K562 (cell line): ENCODE data around the gene DMXL1. TPM values are rescaled to one million over a fixed set of nuclear protein-coding genes. Genes with fewer than 3 reads are reported as not detected.

Experiments used
- ATAC-seq: fragments of 200-7000 bp; cut with Tn5 transposase; 3 replicates; pipeline ENCODE4 v1.9.1; 2020; ENCODE audit warnings: moderate library complexity
- BruUV-seq: library from RNA; stranded (reverse); fragments of 400-500 nt; replicated peaks from 2 replicates; lab custom pipeline; 2021; lab: Mats Ljungman, UMichigan
- CTCF ChIA-PET: fragments of 300-600 bp; formaldehyde crosslinking; extraction: SDS; loops from one replicate; lab custom pipeline; 2021; ENCODE audit warnings: low intra/inter-chr PET ratio; lab: Yijun Ruan, JAX
- POLR2A ChIA-PET: fragments of 300-600, 350-650 bp; sonication (Branson Sonifier 250); formaldehyde crosslinking; extraction: SDS; loops from one replicate; lab custom pipeline; 2021; ENCODE audit warnings: antibody characterized with exemption, inconsistent platforms; lab: Yijun Ruan, JAX
- DNase-seq, 4 experiments: peaks; one replicate each; pipeline versions ENCODE4 v3.0.0 to v3.0.0-alpha.2; 2011 to 2018; ENCODE audit warnings: low spot score in 3 of 4, mixed read lengths in 3 of 4; ENCODE audit errors: extremely low read depth in 1 of 4
- FAIRE-seq: peaks from 2 replicates; lab custom pipeline; 2011; peaks lifted over from hg19 to GRCh38; lab: Jason Lieb, UNC
- H2AFZ ChIP-seq: 2 replicates; pipeline ENCODE4 v1.6.0; 2011; ENCODE audit warnings: low read depth, low read length, control low read depth, inconsistent platforms
- H3K27ac ChIP-seq: fragments of 200-600 bp; 3 replicates; pipeline ENCODE4 v1.8.0; 2011; ENCODE audit warnings: low read depth, mild to moderate bottlenecking, control low read depth, inconsistent platforms, low read length, moderate library complexity, mixed read lengths; ENCODE audit errors: extremely low read depth
- H3K27me3 ChIP-seq, 2 experiments: fragments of 300-600 bp in 1 of 2; 2 replicates in 1 of 2; 3 replicates in 1 of 2; pipeline versions ENCODE4 v1.6.0 to v1.8.0; 2011; ENCODE audit warnings: inconsistent platforms in 2 of 2, low read length in 2 of 2, mild to moderate bottlenecking in 1 of 2, mixed read lengths in 1 of 2, moderate library complexity in 1 of 2; ENCODE audit not compliant: control insufficient read depth in 2 of 2, insufficient read depth in 2 of 2
- H3K36me3 ChIP-seq: fragments of 300-600 bp; 3 replicates; pipeline ENCODE4 v1.8.0; 2011; ENCODE audit warnings: mild to moderate bottlenecking, low read length, inconsistent platforms; ENCODE audit not compliant: control insufficient read depth, insufficient read depth
- H3K4me1 ChIP-seq, 2 experiments: fragments of 200-600 bp in 1 of 2; replicated peaks in 1 of 2; 2 replicates in 1 of 2; 3 replicates in 1 of 2; pipeline versions ENCODE4 v1.5.1 to v1.8.0; 2011; ENCODE audit warnings: inconsistent platforms in 2 of 2, low read length in 2 of 2, mild to moderate bottlenecking in 1 of 2, mixed read lengths in 1 of 2, moderate library complexity in 1 of 2; ENCODE audit not compliant: control insufficient read depth in 2 of 2, insufficient read depth in 2 of 2
- H3K4me2 ChIP-seq: 2 replicates; pipeline ENCODE4 v1.6.1; 2011; ENCODE audit warnings: low read length, control low read depth, inconsistent platforms, mixed read lengths; ENCODE audit not compliant: insufficient read depth
- H3K4me3 ChIP-seq: fragments of 200-600 bp; sonication (generic), shearing (Covaris generic); 2 replicates; pipeline ENCODE4 v1.5.1; 2016; ENCODE audit warnings: control low read depth, inconsistent platforms
- H3K79me2 ChIP-seq: fragments of 200-600 bp; 3 replicates; pipeline ENCODE4 v1.8.0; 2011; ENCODE audit warnings: low read length, inconsistent platforms; ENCODE audit not compliant: control insufficient read depth, insufficient read depth
- H3K9ac ChIP-seq, 2 experiments: 2 replicates each; pipeline versions ENCODE4 v1.6.0 to v1.6.1; 2011; ENCODE audit warnings: low read depth in 2 of 2, low read length in 2 of 2, control low read depth in 1 of 2, inconsistent platforms in 1 of 2, mild to moderate bottlenecking in 1 of 2, mixed read lengths in 1 of 2; ENCODE audit not compliant: insufficient read depth in 1 of 2
- H3K9me1 ChIP-seq: one replicate; pipeline ENCODE4 v1.6.0; 2011; ENCODE audit warnings: inconsistent platforms, mild to moderate bottlenecking, low read length, moderate library complexity; ENCODE audit not compliant: control insufficient read depth, insufficient read depth
- H3K9me3 ChIP-seq: replicated peaks from 2 replicates; pipeline ENCODE4 v1.5.1; 2011; ENCODE audit warnings: low read depth, low read length, inconsistent platforms; ENCODE audit not compliant: control insufficient read depth, insufficient read depth
- H4K20me1 ChIP-seq: replicated peaks from 2 replicates; pipeline ENCODE4 v1.6.1; 2011; ENCODE audit warnings: low read length, inconsistent platforms, mixed read lengths; ENCODE audit not compliant: control insufficient read depth, insufficient read depth
- ARID1B ChIP-seq: fragments of 450-650 bp; IDR thresholded peaks from 2 replicates; pipeline ENCODE4 v1.6.1; 2016; ENCODE audit warnings: antibody characterized with exemption, mild to moderate bottlenecking, inconsistent platforms
- CTBP1 ChIP-seq: fragments of 450-650 bp; IDR thresholded peaks from 2 replicates; pipeline ENCODE4 v1.6.1; 2016; ENCODE audit warnings: borderline replicate concordance
- ETV6 ChIP-seq, 3 experiments: fragments of 150-350 bp in 1 of 3; sonication (generic) in 1 of 3; formaldehyde crosslinking in 1 of 3; IDR thresholded peaks; 2 replicates each; pipeline versions ENCODE4 v1.6.1 to v1.8.0; 2014 to 2022; ENCODE audit warnings: borderline replicate concordance in 2 of 3, low read depth in 2 of 3, antibody characterized with exemption in 1 of 3, low read length in 1 of 3, mild to moderate bottlenecking in 1 of 3, missing genetic modification reagents in 1 of 3
- HLTF ChIP-seq: fragments of 450-650 bp; IDR thresholded peaks from 2 replicates; pipeline ENCODE4 v1.6.1; 2016
- ID3 ChIP-seq, 2 experiments: fragments of 250-450 bp in 1 of 2; fragments of 450-650 bp in 1 of 2; sonication (Bioruptor Pico) in 1 of 2; IDR thresholded peaks; 2 replicates each; pipeline versions ENCODE4 v1.6.1 to v1.8.0; 2016 to 2021; ENCODE audit warnings: mild to moderate bottlenecking in 2 of 2, moderate library complexity in 2 of 2, missing compliant biosample characterization in 1 of 2, missing genetic modification characterization in 1 of 2
- POLR2B ChIP-seq: fragments of 450-650 bp; IDR thresholded peaks from 2 replicates; pipeline ENCODE4 v1.6.1; 2018; ENCODE audit warnings: low read depth; ENCODE audit not compliant: partially characterized antibody
- RCOR1 ChIP-seq, 2 experiments: IDR thresholded peaks; 2 replicates each; pipeline ENCODE4 v1.6.1; 2012; ENCODE audit warnings: low read depth in 2 of 2, low read length in 2 of 2, borderline replicate concordance in 1 of 2, improper control_type of control experiment in 1 of 2
- SMARCE1 ChIP-seq: fragments of 450-650 bp; IDR thresholded peaks from 2 replicates; pipeline ENCODE4 v1.7.1; 2016; ENCODE audit warnings: mild to moderate bottlenecking
- SMC3 ChIP-seq: conservative IDR thresholded peaks from 2 replicates; pipeline ENCODE4 v1.6.1; 2011; ENCODE audit warnings: low read depth, low read length, improper control_type of control experiment; ENCODE audit not compliant: insufficient read depth
- ZNF282 ChIP-seq: sonication (generic); formaldehyde crosslinking; IDR thresholded peaks from 2 replicates; pipeline ENCODE4 v1.8.1; 2023; ENCODE audit warnings: missing genetic modification reagents
- in situ Hi-C: fragments of 300-500 bp; cut with MboI; formaldehyde crosslinking; loops from 4 replicates; pipeline ENCODE4 v1.15.0; 2018; ENCODE audit warnings: inconsistent platforms, mixed read lengths
- intact Hi-C: fragments of 100-400 bp; cut with micrococcal nuclease; formaldehyde crosslinking; loops from 2 replicates; pipeline ENCODE4 v1.14.2; 2022
- polyA plus RNA-seq, 8 experiments: library from polyadenylated mRNA; depleted of rRNA in 4 of 8; stranded (reverse) in 5 of 8; unstranded in 3 of 8; fragments of >200 nt; fragmentation: Nextera tagmentation in 2 of 8; fragmentation: Illumina TruSeq in 1 of 8; extraction: Ambion mirVana in 2 of 8; extraction: Trizol in 1 of 8; gene quantifications; 2 replicates each; pipeline versions ENCODE4 v1.2.1 to v1.2.3, GENCODE V29; 2011 to 2014; ENCODE audit warnings: inconsistent platforms in 1 of 8, missing spikeins in 1 of 8
- total RNA-seq, 7 experiments: library from RNA; depleted of rRNA in 6 of 7; stranded (reverse); fragments of >200 nt in 6 of 7; fragmentation: Illumina TruSeq in 2 of 7; extraction: Trizol in 2 of 7; gene quantifications; 2 replicates each; pipeline versions ENCODE4 v1.2.1 to v1.2.3, GENCODE V29; 2011 to 2021; ENCODE audit warnings: low replicate concordance in 1 of 7

Gene DMXL1
- total and polyA plus RNA-seq, 9 of the 15 experiments (the other 6 are each of a cell fraction or from before 2014, with no cell fraction given): 8.3 to 40.3 (median 30.6) TPM

GRCh38 chr5:119191944-119192343 lies 121.1 kb downstream of the DMXL1 start (continued):
- no peak for TF ChIP-seq ID3 (CRISPR knock-in tag; IDR thresholded peaks at IDR 0.05)
- TF ChIP-seq ID3 (tag; IDR thresholded peaks at IDR 0.05): no peak
- TF ChIP-seq ZNF282: no peak
- TF ChIP-seq POLR2B: no peak

GRCh38 chr5:119200795-119201194 lies 129.9 kb downstream of the DMXL1 start:
- H3K9ac ChIP-seq: no peak overlapping the region
- H3K4me3 ChIP-seq: no peak overlapping the region
- ChIA-PET POLR2A (interaction anchor here (1.3 kb wide), 1 partner anchor 9 kb away, joined by 7 read pairs; no protein-coding TSS in a partner anchor), CTCF (no interaction called here)
- ATAC-seq (no peak), DNase-seq (no peak), FAIRE-seq (peak; percentile 19)
- BruUV-seq: no TSS peak
- H3K79me2 ChIP-seq: no peaks in the 10 kb centered on the region
- H4K20me1 ChIP-seq: no peaks in the 10 kb centered on the region
- peaks cover 45% of the 10 kb centered on the region for H3K36me3 ChIP-seq
- no peaks in the 10 kb centered on the region; a peak in 2 of 5 replicates for H3K4me1 ChIP-seq
- in situ Hi-C loops (no loop called here), intact Hi-C loops (no loop called here)
- H3K9me1 ChIP-seq: no peaks in the 10 kb centered on the region
- no peak overlapping the region for H3K4me2 ChIP-seq
- H3K9me3 ChIP-seq: no peaks in the 10 kb centered on the region
- no peaks in the 10 kb centered on the region for H3K27me3 ChIP-seq
- no peak overlapping the region for H3K27ac ChIP-seq
- peak in 1 of 2 experiments; percentile 51; a peak in 1 of 4 replicates for TF ChIP-seq RCOR1 (IDR thresholded peaks at IDR 0.05; ENCODE audit: borderline replicate concordance in 1 of 2, low read depth in 2 of 2, low read length in 2 of 2)
- TF ChIP-seq HLTF: no peak
- peak; percentile 41; the same call in 1 of the 2 replicates for TF ChIP-seq SMARCE1
- peak; percentile 24; the same call in 1 of the 2 replicates for TF ChIP-seq CTBP1
- no peak for TF ChIP-seq SMC3
- TF ChIP-seq ARID1B: peak; percentile 13; the same call in 1 of the 2 replicates
- peak in 1 of 2 experiments; percentile 69; a peak in 1 of 4 replicates for TF ChIP-seq ETV6 (IDR thresholded peaks at IDR 0.05; ENCODE audit: borderline replicate concordance in 1 of 2, low read depth in 2 of 2, low read length in 1 of 2)
- no peak for TF ChIP-seq ETV6 (CRISPR knock-in tag; IDR thresholded peaks at IDR 0.05; ENCODE audit: borderline replicate concordance)
- H2AFZ ChIP-seq: no peak overlapping the region
